SJCRH30 (cell line): Measurements from ENCODE around the gene EHD1. TPM values are rescaled to one million over a fixed set of nuclear protein-coding genes. Genes with fewer than 3 reads are reported as not detected.
A peak's percentile ranks its signal among the peaks of the same experiment; 100 is the strongest.
"Not testable (repeated sequence)": the region's sequence is repeated elsewhere in the genome, so short reads cannot be mapped to it uniquely, and the experiment has no call there.

Experiments
- DNase-seq, 2 experiments: peaks; one replicate each; pipeline ENCODE4 v3.0.0-alpha.2; 2015 to 2020
- H3K27ac ChIP-seq: fragments of 250-450 bp; sonication (Bioruptor Pico); 2 replicates; pipeline ENCODE4 v1.5.1; 2020; ENCODE audit warnings: mild to moderate bottlenecking, moderate library complexity
- H3K27me3 ChIP-seq: fragments of 250-450 bp; sonication (Bioruptor Pico); 2 replicates; pipeline ENCODE4 v1.5.1; 2020; ENCODE audit warnings: mild to moderate bottlenecking, moderate library complexity
- H3K36me3 ChIP-seq: fragments of 250-450 bp; sonication (Bioruptor Pico); 2 replicates; pipeline ENCODE4 v1.5.1; 2020; ENCODE audit warnings: mild to moderate bottlenecking, moderate library complexity
- H3K4me1 ChIP-seq: fragments of 250-450 bp; sonication (Bioruptor Pico); 2 replicates; pipeline ENCODE4 v1.5.1; 2020; ENCODE audit warnings: mild to moderate bottlenecking, moderate library complexity
- H3K4me3 ChIP-seq: fragments of 250-450 bp; sonication (Bioruptor Pico); 2 replicates; pipeline ENCODE4 v1.5.1; 2020; ENCODE audit warnings: mild to moderate bottlenecking, moderate library complexity
- H3K9me3 ChIP-seq: fragments of 250-450 bp; sonication (Bioruptor Pico); replicated peaks from 2 replicates; pipeline ENCODE4 v1.5.1; 2020; ENCODE audit warnings: mild to moderate bottlenecking, moderate library complexity
- total RNA-seq: library from RNA; depleted of rRNA; stranded (reverse); fragments of >200 nt; shearing (Covaris generic); gene quantifications from 2 replicates; pipeline ENCODE4 v1.2.3, GENCODE V29; 2014

Gene EHD1
- total RNA-seq, 1 experiment from 2014 or later: 45.0 TPM

DNA sequence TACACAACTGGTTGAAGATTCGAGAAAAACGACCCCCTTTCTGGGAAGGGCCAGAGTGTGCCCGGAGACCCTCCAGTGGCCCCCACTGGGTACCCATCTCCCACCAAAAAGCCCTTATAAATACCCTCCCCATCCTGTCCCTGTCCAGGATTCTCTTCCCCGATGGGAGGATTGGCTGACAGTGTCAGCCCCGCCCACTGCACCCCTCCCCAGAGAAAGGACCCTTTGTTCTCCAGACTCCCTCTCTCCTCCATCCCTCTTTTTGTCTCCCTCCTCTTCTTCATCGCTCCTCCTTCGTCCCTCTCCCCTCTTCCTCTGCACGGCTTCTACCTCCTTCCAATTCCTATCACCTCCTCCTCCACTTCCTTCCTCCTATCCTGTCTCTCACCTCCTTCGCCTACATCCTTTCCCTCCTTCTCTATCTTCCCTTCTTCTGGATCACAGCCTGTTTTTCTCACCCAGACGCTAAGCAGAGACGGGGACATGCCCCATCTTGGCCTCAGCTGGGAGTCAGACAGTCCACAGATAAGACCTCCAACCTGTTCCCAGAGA, 54.8 kb downstream of the EHD1 start:
- Histone ChIP-seq H3K9me3 (no peaks in the 10 kb centered on the region), H3K4me3 (no peak overlapping the region), H3K27ac (no peak overlapping the region), H3K36me3 (no peaks in the 10 kb centered on the region), H3K4me1 (no peaks in the 10 kb centered on the region), H3K27me3 (peaks cover 14% of the 10 kb centered on the region; the same call in 1 of the 2 replicates)
- DNase-seq: no peak

DNA sequence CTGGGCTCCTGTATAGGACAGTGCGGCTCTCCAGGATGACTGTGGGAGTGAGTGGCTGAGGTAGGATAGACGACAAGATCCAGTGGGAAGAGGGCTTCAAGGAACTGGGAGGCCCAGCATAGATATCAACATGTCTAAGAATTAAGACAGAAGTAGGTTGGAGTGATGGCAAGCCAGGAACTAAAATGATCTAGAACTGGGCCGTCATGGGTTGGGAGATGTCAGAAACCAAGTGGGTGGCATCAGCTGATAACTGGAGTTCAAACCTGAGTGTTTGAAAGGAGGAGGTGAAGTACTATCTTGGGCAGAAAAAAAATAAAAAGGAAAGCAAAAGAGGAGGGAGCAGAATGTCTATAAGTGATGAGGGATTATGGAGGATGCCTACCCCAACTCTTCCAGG, 60.9 kb downstream of the EHD1 start:
- Histone ChIP-seq H3K9me3 (no peaks in the 10 kb centered on the region), H3K4me3 (no peak overlapping the region), H3K27me3 (no peaks in the 10 kb centered on the region), H3K27ac (no peak overlapping the region), H3K36me3 (no peaks in the 10 kb centered on the region), H3K4me1 (no peaks in the 10 kb centered on the region)
- no peak for DNase-seq

DNA sequence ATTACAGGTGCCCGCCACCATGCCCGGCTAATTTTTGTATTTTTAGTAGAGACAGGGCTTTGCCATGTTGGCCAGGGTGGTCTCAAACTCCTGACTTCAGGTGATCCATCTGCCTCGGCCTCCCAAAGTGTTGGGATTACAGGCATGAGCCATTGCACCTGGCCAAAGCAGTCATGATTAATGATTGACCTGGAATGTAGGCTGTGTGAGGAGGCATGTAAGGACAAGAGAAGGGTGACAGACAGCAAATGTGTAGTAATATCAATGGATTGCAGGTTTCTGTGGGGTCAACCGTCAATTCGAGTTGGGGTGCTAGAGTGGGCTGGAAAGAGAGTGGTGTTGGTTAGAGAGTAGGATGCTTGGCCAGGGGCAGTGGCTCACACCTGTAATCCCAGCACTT, 63.0 kb downstream of the EHD1 start:
- H3K4me1 ChIP-seq, H3K9me3 ChIP-seq, H3K4me3 ChIP-seq, H3K27ac ChIP-seq, H3K27me3 ChIP-seq, H3K36me3 ChIP-seq, DNase-seq: not testable (repeated sequence)

DNA sequence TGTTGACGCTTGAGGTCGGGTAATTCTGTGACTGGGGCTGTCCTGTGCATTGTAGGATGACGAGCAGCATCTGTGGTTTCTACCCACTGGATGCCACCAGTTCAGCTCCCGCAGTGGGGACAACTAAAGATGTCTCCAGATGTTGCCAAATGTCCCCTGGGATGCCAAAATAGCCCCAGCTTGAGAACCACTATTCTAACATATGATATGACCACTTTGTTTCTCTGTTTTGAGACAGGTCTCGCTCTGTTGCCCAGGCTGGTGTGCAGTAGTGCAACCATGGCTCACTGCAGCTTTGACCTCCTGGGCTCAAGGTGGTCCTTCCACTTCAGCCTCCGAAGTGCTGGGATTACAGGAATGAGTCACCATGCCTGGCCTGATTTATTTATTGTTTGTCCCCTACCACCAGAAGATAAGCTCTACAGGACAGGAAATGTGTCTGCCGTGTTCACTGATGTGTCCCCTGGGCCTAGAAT, 63.7 kb downstream of the EHD1 start:
- H3K4me3 ChIP-seq: no peak overlapping the region
- H3K4me1 ChIP-seq: no peaks in the 10 kb centered on the region
- H3K9me3 ChIP-seq: no peaks in the 10 kb centered on the region
- no peaks in the 10 kb centered on the region for H3K36me3 ChIP-seq
- DNase-seq: no peak
- no peak overlapping the region for H3K27ac ChIP-seq
- H3K27me3 ChIP-seq: no peaks in the 10 kb centered on the region

DNA sequence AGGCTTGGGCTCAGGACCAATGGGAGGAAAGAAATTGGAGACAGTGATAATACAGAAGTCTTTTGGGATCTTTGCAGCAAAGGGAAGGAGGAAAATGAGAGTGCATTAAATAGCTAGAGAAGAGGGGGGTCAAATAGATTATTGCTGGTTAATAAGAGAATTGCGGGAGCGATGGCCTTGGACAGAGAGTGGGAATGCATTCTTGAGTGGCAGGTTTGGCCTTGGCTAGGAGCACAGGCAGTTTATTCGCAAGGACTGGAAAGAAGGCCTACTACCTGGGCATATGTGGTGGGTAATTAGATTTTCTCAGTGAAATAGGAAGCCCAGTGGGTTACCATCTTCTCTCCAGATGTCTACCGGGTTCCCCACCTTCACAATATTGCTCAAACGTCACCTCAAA, 64.6 kb downstream of the EHD1 start:
- no peaks in the 10 kb centered on the region for H3K9me3 ChIP-seq
- H3K4me1 ChIP-seq: 0 out of 2 replicates have a peak, but pooled peaks cover 5% of the 10 kb centered on the region
- H3K36me3 ChIP-seq: no peaks in the 10 kb centered on the region
- H3K4me3 ChIP-seq: no peak overlapping the region
- H3K27ac ChIP-seq: no peak overlapping the region
- no peak for DNase-seq
- no peaks in the 10 kb centered on the region for H3K27me3 ChIP-seq

DNA sequence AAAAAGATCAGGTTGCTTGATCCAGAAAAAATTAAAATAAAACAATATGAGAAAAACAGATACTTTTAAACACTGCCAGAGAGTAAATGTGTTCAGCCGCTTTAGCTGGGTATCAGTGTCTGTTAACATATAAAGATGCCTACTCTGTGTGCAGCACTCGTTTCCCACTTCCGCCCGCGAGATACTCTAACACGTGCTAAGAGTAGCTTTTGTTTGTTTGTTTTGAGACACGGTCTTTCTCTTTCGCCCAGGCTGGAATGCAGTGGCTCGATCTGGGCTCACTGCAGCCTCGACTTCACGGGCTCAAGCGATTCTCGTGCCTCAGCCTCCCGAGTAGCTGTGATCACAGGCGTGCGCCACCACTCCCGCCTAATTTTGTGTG, 67.5 kb downstream of the EHD1 start:
- Histone ChIP-seq H3K9me3 (no peaks in the 10 kb centered on the region), H3K27ac (no peak overlapping the region), H3K4me1 (0 out of 2 replicates have a peak, but pooled peaks cover 5% of the 10 kb centered on the region), H3K27me3 (no peaks in the 10 kb centered on the region), H3K4me3 (peak overlapping the region; percentile 72), H3K36me3 (no peaks in the 10 kb centered on the region)
- DNase-seq: no peak

DNA sequence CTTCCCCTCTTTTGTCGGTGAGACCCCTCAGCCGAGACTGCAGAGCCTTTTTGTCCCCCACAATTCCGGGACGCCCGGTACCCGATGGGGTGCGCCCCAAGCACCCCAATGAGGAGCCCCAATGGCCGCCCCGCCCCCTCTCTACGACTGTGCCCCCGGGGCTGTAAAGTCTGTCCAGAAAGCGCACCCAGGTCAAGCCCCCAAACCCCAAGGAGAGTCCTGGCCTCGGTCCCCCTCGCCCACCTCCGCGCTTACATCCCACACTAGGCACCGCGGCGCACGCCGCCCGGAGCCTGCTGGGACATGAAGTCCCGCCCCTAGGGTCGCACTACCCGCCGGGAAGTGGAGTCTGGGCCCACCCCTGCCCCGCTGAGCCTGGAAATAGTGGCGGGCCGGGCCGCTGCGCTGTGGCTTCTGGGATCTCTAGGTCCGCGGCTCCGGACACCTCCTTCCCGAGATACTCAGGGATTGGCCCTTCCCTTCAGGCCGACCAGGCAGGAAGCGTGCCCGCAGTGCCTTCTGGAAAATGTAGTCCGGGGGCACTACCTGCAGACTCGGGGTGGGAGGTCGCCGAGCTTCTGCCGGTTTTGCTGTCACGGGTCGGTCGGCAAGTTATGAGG, 68.0 kb downstream of the EHD1 start, which contains the start of gene MEN1:
Gene MEN1, minus strand, starts transcription at position 281 of the 620 bp plus-strand sequence. CDS start 442 bp downstream, outside the sequence.
- Histone ChIP-seq H3K36me3 (0 out of 2 replicates have a peak, but pooled peaks cover 2% of the 10 kb centered on the region), H3K4me1 (0 out of 2 replicates have a peak, but pooled peaks cover 5% of the 10 kb centered on the region), H3K4me3 (peak within 1 kb of the TSS; percentile 72), H3K27me3 (no peaks in the 10 kb centered on the region), H3K9me3 (no peaks in the 10 kb centered on the region), H3K27ac (no peak within 1 kb of the TSS)
- peak; percentile 96 to 97 for DNase-seq

DNA sequence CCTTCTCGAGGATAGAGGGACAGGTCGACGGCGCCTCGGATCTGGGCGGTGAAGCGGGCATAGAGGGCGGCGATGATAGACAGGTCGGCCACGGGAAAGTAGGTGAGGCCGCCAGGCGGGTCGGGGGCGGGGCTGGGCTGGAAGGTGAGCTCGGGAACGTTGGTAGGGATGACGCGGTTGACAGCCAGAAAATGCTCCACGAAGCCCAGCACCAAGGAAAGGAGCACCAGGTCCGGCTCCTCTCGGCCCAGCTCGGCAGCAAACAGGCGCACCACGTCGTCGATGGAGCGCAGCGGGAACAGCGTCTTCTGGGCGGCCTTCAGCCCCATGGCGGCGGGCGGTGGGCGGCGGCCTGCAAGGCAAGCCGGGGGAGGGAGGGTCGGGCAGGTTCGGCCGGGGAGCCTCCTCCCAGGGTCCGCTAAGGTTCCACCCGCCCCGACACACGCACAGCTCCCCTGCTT, 68.6 kb downstream of the EHD1 start:
- no peaks in the 10 kb centered on the region for H3K27me3 ChIP-seq
- no peak overlapping the region for H3K27ac ChIP-seq
- 0 out of 2 replicates have a peak, but pooled peaks cover 2% of the 10 kb centered on the region for H3K36me3 ChIP-seq
- DNase-seq: peak in 1 of 2 experiments; percentile 17
- H3K4me3 ChIP-seq: peak overlapping the region; percentile 72
- 0 out of 2 replicates have a peak, but pooled peaks cover 5% of the 10 kb centered on the region for H3K4me1 ChIP-seq
- no peaks in the 10 kb centered on the region for H3K9me3 ChIP-seq

DNA sequence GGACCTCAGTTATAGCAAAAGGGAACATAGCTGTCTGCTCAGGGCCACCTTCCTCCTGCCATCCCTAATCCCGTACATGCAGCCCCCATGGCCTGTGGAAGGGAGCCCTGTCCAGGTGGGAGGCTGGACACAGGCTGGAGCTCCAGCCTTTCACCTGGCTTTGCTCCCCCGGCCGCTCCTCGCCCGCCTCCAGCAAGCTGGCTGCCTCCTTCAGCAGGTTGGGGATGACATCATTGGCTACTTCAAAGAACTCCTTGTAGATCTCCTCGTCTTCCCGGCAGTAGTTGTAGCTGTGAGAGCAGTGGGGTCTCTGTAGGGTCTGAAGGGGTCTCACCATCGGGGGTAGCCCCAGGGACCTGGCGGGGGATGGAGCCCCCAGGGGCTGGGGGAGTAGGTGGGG, 72.9 kb downstream of the EHD1 start:
- no peak for DNase-seq
- Histone ChIP-seq H3K27me3 (no peaks in the 10 kb centered on the region), H3K4me1 (peaks cover 9% of the 10 kb centered on the region; the same call in 1 of the 2 replicates), H3K36me3 (0 out of 2 replicates have a peak, but pooled peaks cover 2% of the 10 kb centered on the region), H3K9me3 (no peaks in the 10 kb centered on the region), H3K4me3 (no peak overlapping the region), H3K27ac (no peak overlapping the region)

DNA sequence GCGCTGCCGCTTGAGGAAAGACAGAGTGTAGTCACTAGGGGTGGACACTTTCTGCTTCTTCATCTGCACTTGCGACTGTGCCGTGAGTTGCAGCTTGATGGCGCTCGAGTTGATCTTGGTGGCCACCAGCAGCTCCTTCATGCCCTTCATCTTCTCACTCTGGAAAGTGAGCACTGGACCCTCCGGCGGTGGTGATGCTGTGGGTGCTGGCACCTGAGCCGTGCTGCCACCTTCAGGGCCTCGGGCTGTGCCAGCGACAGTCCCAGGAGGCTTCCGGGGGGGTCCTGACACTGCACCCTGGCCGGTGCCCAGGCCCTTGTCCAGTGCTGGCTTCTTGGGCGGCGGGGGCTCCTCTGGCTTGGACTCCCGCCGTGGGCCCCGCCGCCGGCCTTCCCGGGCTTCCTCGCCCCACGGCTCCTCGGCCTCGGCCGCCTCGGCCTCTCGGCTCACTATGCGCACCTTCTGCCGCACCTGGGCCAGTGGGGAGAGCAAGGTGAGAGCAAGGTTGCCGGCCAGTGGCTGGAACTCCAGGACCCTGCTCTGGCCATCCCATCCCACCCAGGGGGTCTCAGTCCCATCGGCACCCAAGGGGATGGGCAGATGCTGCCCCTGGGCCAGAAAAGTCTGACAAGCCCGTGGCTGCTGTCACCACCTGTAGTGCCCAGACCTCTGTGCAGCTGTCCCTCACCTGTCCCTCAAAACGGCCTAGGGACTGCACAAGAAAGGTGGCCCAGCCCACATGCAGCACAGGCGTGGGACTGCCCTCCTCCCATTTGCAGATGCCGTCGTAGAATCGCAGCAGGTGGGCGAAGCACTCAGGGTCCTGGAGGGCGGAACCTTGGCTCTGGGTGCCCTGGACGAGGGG, 73.8 kb downstream of the EHD1 start:
- no peak for DNase-seq
- Histone ChIP-seq H3K9me3 (no peaks in the 10 kb centered on the region), H3K27me3 (no peaks in the 10 kb centered on the region), H3K36me3 (0 out of 2 replicates have a peak, but pooled peaks cover 2% of the 10 kb centered on the region), H3K4me3 (no peak overlapping the region), H3K27ac (no peak overlapping the region), H3K4me1 (peaks cover 8% of the 10 kb centered on the region; the same call in 1 of the 2 replicates)

DNA sequence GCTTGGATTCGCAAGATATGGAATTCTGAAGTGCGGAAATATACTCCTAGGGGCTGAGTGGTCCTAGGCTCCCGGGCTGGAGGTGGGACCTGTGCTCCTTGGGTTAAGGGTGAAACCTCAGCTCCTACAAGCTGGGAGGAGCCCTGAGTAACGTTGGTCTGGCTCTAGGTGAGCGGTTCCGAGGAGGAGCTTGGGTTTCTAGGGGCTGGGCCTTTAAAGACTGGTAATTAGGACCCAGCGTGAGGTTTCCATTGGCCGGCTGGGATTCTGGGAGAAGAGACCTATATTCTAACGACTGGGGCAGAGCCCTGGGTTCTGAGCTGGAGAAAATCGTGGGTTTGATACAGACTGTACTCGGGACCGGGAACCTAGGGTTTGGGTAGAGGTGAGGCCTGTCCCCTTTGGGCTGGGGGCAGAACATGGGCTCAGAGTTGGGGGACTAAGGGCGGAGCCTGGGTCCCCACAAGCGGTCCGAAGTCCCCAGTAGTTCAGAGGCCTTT, 74.5 kb downstream of the EHD1 start:
- Histone ChIP-seq H3K9me3 (no peaks in the 10 kb centered on the region), H3K27ac (no peak overlapping the region), H3K4me3 (peak overlapping the region; percentile 63), H3K4me1 (peaks cover 5% of the 10 kb centered on the region; the same call in 1 of the 2 replicates), H3K27me3 (no peaks in the 10 kb centered on the region), H3K36me3 (0 out of 2 replicates have a peak, but pooled peaks cover 2% of the 10 kb centered on the region)
- DNase-seq: no peak

DNA sequence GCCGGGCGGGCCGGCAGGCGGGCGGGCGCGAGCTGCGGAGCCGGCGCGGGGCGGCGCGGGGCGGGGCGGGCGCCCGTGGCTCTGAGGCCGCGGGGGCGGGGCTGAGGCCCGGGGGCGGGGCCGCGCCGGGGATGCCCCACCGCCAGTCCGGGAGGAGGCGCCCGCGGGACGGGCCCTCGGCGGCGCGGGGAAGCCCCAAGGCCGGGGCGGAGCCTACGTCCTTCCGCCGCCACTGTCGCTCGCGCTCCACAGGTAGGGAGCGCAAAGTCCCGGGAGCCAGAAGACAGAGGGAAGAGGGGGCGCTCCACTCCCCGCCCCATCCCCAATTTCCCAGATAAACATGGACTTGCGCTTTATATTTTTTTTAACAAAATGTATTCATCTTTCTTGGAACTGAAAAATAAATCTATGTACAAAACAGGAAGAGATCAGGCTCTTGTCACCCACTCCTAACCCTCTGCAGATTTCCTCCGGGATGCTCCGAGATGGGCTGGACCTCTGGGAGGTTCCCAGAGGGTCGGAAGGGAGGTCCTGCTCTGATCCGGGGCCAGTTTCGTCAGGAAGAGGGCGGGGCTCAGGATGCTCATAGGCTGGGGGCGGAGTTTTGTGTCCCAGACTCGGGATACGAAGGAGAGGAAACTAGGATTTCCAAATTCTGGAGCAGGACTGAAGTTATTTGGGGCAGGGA, 75.1 kb downstream of the EHD1 start, which contains the start of gene MAP4K2:
Gene MAP4K2, minus strand, starts transcription at position 57 of the 688 bp plus-strand sequence. CDS start 65 bp downstream, outside the sequence.
- Histone ChIP-seq H3K4me3 (peak within 1 kb of the TSS; percentile 63), H3K9me3 (no peaks in the 10 kb centered on the region), H3K27ac (peak within 1 kb of the TSS; percentile 16; the same call in 1 of the 2 replicates), H3K4me1 (peaks cover 5% of the 10 kb centered on the region; the same call in 1 of the 2 replicates), H3K36me3 (0 out of 2 replicates have a peak, but pooled peaks cover 2% of the 10 kb centered on the region), H3K27me3 (no peaks in the 10 kb centered on the region)
- DNase-seq: peak; percentile 85 to 88

DNA sequence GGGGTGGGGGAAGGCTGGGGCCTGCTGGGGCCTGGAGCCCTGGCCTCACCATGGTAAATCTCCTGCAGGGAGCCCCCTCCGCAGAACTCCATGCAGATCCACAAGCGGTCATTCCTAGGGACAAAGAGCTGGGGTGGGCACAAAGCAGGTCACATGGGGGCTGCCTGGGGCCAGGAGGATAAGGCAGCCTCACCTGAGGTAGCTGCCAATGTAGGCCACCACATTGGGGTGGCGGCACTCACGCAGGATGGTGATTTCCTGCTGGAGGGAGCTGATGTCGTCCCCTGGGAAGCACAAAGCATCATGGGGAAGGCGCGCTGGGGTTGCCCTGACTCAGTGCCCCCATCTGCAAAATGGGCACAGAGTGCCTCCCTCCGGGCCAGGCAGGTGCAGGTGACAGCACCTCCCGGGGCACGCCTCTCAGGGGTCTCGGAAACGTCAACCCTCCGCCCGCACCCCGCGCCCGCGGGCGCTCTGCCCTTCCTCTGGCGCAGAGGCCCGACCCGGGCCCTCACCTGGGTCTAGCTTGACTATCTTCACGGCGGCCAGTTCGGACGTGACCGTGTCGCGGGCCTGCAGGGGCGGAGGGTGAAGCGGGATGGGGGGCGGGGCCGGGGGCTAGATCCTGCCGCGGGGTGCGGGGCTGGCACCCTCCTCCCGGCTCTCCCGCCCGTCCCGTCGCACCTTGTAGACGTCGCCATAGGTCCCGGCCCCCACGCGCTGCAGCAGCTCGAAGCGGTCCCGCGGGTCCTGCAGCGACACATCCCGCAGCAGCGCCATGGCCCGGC, 75.9 kb downstream of the EHD1 start:
- no peak overlapping the region for H3K27ac ChIP-seq
- H3K4me3 ChIP-seq: peak overlapping the region; percentile 63
- H3K4me1 ChIP-seq: peaks cover 5% of the 10 kb centered on the region; the same call in 1 of the 2 replicates
- DNase-seq: peak in 1 of 2 experiments; percentile 17
- H3K9me3 ChIP-seq: no peaks in the 10 kb centered on the region
- H3K27me3 ChIP-seq: no peaks in the 10 kb centered on the region
- 0 out of 2 replicates have a peak, but pooled peaks cover 2% of the 10 kb centered on the region for H3K36me3 ChIP-seq
